Fibroblast of lung (primary cell): Measurements from ENCODE around the gene CTNNA2. TPM values are rescaled to one million over a fixed set of nuclear protein-coding genes. Genes with fewer than 3 reads are reported as not detected.

ENCODE experiments used
- DNase-seq, 2 donors: peaks; one replicate each; pipeline versions ENCODE4 v3.0.0 to v3.0.0-alpha.2; 2010; ENCODE audit warnings: low read depth in 2 of 2
- H2AFZ ChIP-seq: 2 replicates; pipeline ENCODE4 v1.5.1; 2012; ENCODE audit warnings: low read length, control low read depth, inconsistent platforms
- H3K27ac ChIP-seq: 2 replicates; pipeline ENCODE4 v1.5.1; 2011; ENCODE audit warnings: low read length, control low read depth; ENCODE audit not compliant: insufficient read depth
- H3K27me3 ChIP-seq: 2 replicates; pipeline ENCODE4 v1.5.1; 2011; ENCODE audit warnings: mild to moderate bottlenecking, low read length; ENCODE audit not compliant: control insufficient read depth, insufficient read depth
- H3K36me3 ChIP-seq: 2 replicates; pipeline ENCODE4 v1.5.1; 2011; ENCODE audit warnings: low read length; ENCODE audit not compliant: control insufficient read depth, insufficient read depth
- H3K4me1 ChIP-seq: 2 replicates; pipeline ENCODE4 v1.5.1; 2011; ENCODE audit warnings: low read length; ENCODE audit not compliant: control insufficient read depth, insufficient read depth; ENCODE audit errors: extremely low read depth
- H3K4me2 ChIP-seq: 2 replicates; pipeline ENCODE4 v1.5.1; 2011; ENCODE audit warnings: low read length, control low read depth; ENCODE audit not compliant: insufficient read depth; ENCODE audit errors: extremely low read depth
- H3K4me3 ChIP-seq, 4 experiments: fragments of 200-600 bp in 1 of 4; sonication (generic) in 1 of 4; replicated peaks in 1 of 4; 2 replicates each; pipeline ENCODE4 v1.5.1; 2011 to 2016; ENCODE audit warnings: low read length in 4 of 4, low read depth in 3 of 4, mild to moderate bottlenecking in 3 of 4, control low read depth in 2 of 4, inconsistent platforms in 1 of 4, mixed read lengths in 1 of 4; ENCODE audit not compliant: insufficient read depth in 1 of 4; ENCODE audit errors: control extremely low read depth in 1 of 4
- H3K79me2 ChIP-seq: 2 replicates; pipeline ENCODE4 v1.5.1; 2012; ENCODE audit warnings: mild to moderate bottlenecking, low read length, inconsistent platforms; ENCODE audit not compliant: control insufficient read depth, insufficient read depth
- H3K9ac ChIP-seq: 2 replicates; pipeline ENCODE4 v1.5.1; 2011; ENCODE audit warnings: mild to moderate bottlenecking, low read length, control low read depth; ENCODE audit not compliant: insufficient read depth
- H3K9me3 ChIP-seq: 2 replicates; pipeline ENCODE4 v1.5.1; 2012; ENCODE audit warnings: low read depth, low read length; ENCODE audit not compliant: control insufficient read depth, insufficient read depth
- H4K20me1 ChIP-seq: 2 replicates; pipeline ENCODE4 v1.5.1; 2011; ENCODE audit warnings: low read length; ENCODE audit not compliant: control insufficient read depth, insufficient read depth; ENCODE audit errors: extremely low read depth
- CTCF ChIP-seq, 2 donors: IDR thresholded peaks in 1 of 2; conservative IDR thresholded peaks in 1 of 2; 1 replicate in 1 of 2; 2 replicates in 1 of 2; pipeline ENCODE4 v1.5.1; 2011 to 2012; ENCODE audit warnings: low read length in 2 of 2, control low read depth in 1 of 2, inconsistent platforms in 1 of 2, low read depth in 1 of 2, mild to moderate bottlenecking in 1 of 2
- EZH2 ChIP-seq: IDR thresholded peaks from 2 replicates; pipeline ENCODE4 v1.5.1; 2012; ENCODE audit warnings: low read length, control low read depth, mild to moderate bottlenecking; ENCODE audit errors: missing control alignments
- polyA plus RNA-seq, 2 donors: library from polyadenylated mRNA; depleted of rRNA in 1 of 2; stranded (reverse) in 1 of 2; unstranded in 1 of 2; fragments of >200 nt; gene quantifications; 2 replicates each; pipeline ENCODE4 v1.2.1, GENCODE V29; 2011 to 2012; ENCODE audit warnings: missing spikeins in 1 of 2
- total RNA-seq: library from RNA; depleted of rRNA; stranded (reverse); fragments of >200 nt; gene quantifications from 2 replicates; pipeline ENCODE4 v1.2.1, GENCODE V29; 2014

Gene CTNNA2
- total and polyA plus RNA-seq, 2 donors (not counting 1 experiment from before 2014, with no cell fraction given) = not detected

GRCh38 chr2:79901161-79901560 is 388.3 kb downstream of the CTNNA2 start:
- TF ChIP-seq CTCF (conservative IDR thresholded peaks at IDR 0.05 in 1 of 2, IDR thresholded peaks at IDR 0.05 in 1 of 2; ENCODE audit: low read depth in 1 of 2, low read length in 2 of 2) = no peak
- no peak for TF ChIP-seq EZH2
- H3K4me1 ChIP-seq = no peaks in the 10 kb centered on the region
- no peak overlapping the region for H3K4me3 ChIP-seq
- H3K9ac ChIP-seq = no peak overlapping the region
- DNase-seq = no peak
- no peaks in the 10 kb centered on the region for H3K36me3 ChIP-seq
- no peak overlapping the region for H3K27ac ChIP-seq
- no peak overlapping the region for H2AFZ ChIP-seq
- H3K4me2 ChIP-seq = no peak overlapping the region
- H3K27me3 ChIP-seq = no peaks in the 10 kb centered on the region
- H3K79me2 ChIP-seq = no peaks in the 10 kb centered on the region
- no peaks in the 10 kb centered on the region for H4K20me1 ChIP-seq
- no peaks in the 10 kb centered on the region for H3K9me3 ChIP-seq

GRCh38 chr2:79903222-79904000 is 390.6 kb downstream of the CTNNA2 start:
- no peak overlapping the region for H3K27ac ChIP-seq
- no peak overlapping the region for H3K4me2 ChIP-seq
- H3K79me2 ChIP-seq = no peaks in the 10 kb centered on the region
- H2AFZ ChIP-seq = no peak overlapping the region
- no peaks in the 10 kb centered on the region for H3K27me3 ChIP-seq
- no peaks in the 10 kb centered on the region for H3K36me3 ChIP-seq
- H3K9me3 ChIP-seq = no peaks in the 10 kb centered on the region
- no peak overlapping the region for H3K9ac ChIP-seq
- TF ChIP-seq CTCF (conservative IDR thresholded peaks at IDR 0.05 in 1 of 2, IDR thresholded peaks at IDR 0.05 in 1 of 2; ENCODE audit: low read depth in 1 of 2, low read length in 2 of 2) (no peak), EZH2 (no peak)
- no peak overlapping the region for H3K4me3 ChIP-seq
- DNase-seq = no peak
- H3K4me1 ChIP-seq = no peaks in the 10 kb centered on the region
- H4K20me1 ChIP-seq = no peaks in the 10 kb centered on the region

GRCh38 chr2:79906139-79906890 is 393.5 kb downstream of the CTNNA2 start:
- H3K4me1 ChIP-seq = no peaks in the 10 kb centered on the region
- no peak overlapping the region for H3K4me3 ChIP-seq
- H3K27ac ChIP-seq = no peak overlapping the region

More at GRCh38 chr2:79906139-79906890, 393.5 kb downstream of the CTNNA2 start:
- Histone ChIP-seq H3K79me2 (no peaks in the 10 kb centered on the region), H3K4me2 (no peak overlapping the region), H3K9me3 (no peaks in the 10 kb centered on the region), H3K27me3 (no peaks in the 10 kb centered on the region), H2AFZ (no peak overlapping the region), H3K36me3 (no peaks in the 10 kb centered on the region), H4K20me1 (no peaks in the 10 kb centered on the region), H3K9ac (no peak overlapping the region)
- TF ChIP-seq EZH2 (no peak), CTCF (conservative IDR thresholded peaks at IDR 0.05 in 1 of 2, IDR thresholded peaks at IDR 0.05 in 1 of 2; ENCODE audit: low read depth in 1 of 2, low read length in 2 of 2) (no peak)
- no peak for DNase-seq
